GM12878 (cell line): Measurements from ENCODE around the gene ENOPH1. TPM values are rescaled to one million over a fixed set of nuclear protein-coding genes. Genes with fewer than 3 reads are reported as not detected.

Source experiments
- ATAC-seq: fragments of 200-7000 bp; cut with Tn5 transposase; 3 replicates; pipeline ENCODE4 v1.9.1; 2020; ENCODE audit warnings: mild to moderate bottlenecking, moderate library complexity
- BruUV-seq: library from RNA; stranded (reverse); fragments of 400-500 nt; replicated peaks from 2 replicates; lab custom pipeline; 2021; lab: Mats Ljungman, UMichigan
- CTCF ChIA-PET: fragments of 300-600 bp; sonication (Branson Sonifier 250); formaldehyde crosslinking; extraction: SDS; loops from one replicate; lab custom pipeline; 2021; ENCODE audit warnings: inconsistent platforms; lab: Yijun Ruan, JAX
- POLR2A ChIA-PET: fragments of 350-600 bp; formaldehyde crosslinking; extraction: SDS; loops from one replicate; lab custom pipeline; 2021; ENCODE audit warnings: inconsistent platforms; lab: Charles Lee
- RAD21 ChIA-PET: fragments of 300-600 bp; sonication (Branson Sonifier 250); formaldehyde crosslinking; loops from one replicate; lab custom pipeline; 2023; ENCODE audit warnings: antibody characterized with exemption; ENCODE audit not compliant: unreplicated experiment; lab: Charles Lee
- SMC1A ChIA-PET: fragments of 300-600 bp; sonication (Branson Sonifier 250); formaldehyde crosslinking; loops from one replicate; lab custom pipeline; 2023; ENCODE audit not compliant: unreplicated experiment, uncharacterized antibody; lab: Charles Lee
- DNase-seq: peaks from one replicate; pipeline ENCODE4 v3.0.0-alpha.2; 2011; ENCODE audit warnings: low read depth, low spot score
- FAIRE-seq: peaks from 3 replicates; lab custom pipeline; 2011; peaks lifted over from hg19 to GRCh38; lab: Jason Lieb, UNC
- H2AFZ ChIP-seq: 2 replicates; pipeline ENCODE4 v1.6.0; 2011; ENCODE audit warnings: low read depth, low read length, control low read depth; ENCODE audit not compliant: control insufficient read depth
- H3K27ac ChIP-seq: 2 replicates; pipeline ENCODE4 v1.5.1; 2011; ENCODE audit warnings: control low read depth; ENCODE audit not compliant: control insufficient read depth, insufficient read depth
- H3K27me3 ChIP-seq, 2 experiments: replicated peaks in 1 of 2; 2 replicates each; pipeline versions ENCODE4 v1.6.0 to v1.6.1; 2011; ENCODE audit warnings: low read length in 1 of 2; ENCODE audit not compliant: control insufficient read depth in 2 of 2, insufficient read depth in 2 of 2
- H3K36me3 ChIP-seq, 2 experiments: 2 replicates each; pipeline ENCODE4 v1.5.1; 2011; ENCODE audit warnings: low read length in 1 of 2; ENCODE audit not compliant: control insufficient read depth in 2 of 2, insufficient read depth in 2 of 2
- H3K4me1 ChIP-seq: 2 replicates; pipeline ENCODE4 v1.6.1; 2011; ENCODE audit warnings: mild to moderate bottlenecking, low read length, moderate library complexity, mixed read lengths; ENCODE audit not compliant: control insufficient read depth, insufficient read depth
- H3K4me2 ChIP-seq: 2 replicates; pipeline ENCODE4 v1.6.0; 2011; ENCODE audit warnings: control low read depth; ENCODE audit not compliant: control insufficient read depth, insufficient read depth
- H3K4me3 ChIP-seq: fragments of 200-600 bp; sonication (generic); 2 replicates; pipeline ENCODE4 v1.5.1; 2016
- H3K79me2 ChIP-seq: 2 replicates; pipeline ENCODE4 v1.6.0; 2011; ENCODE audit warnings: low read length; ENCODE audit not compliant: control insufficient read depth, insufficient read depth
- H3K9ac ChIP-seq: 2 replicates; pipeline ENCODE4 v1.8.0; 2011; ENCODE audit warnings: low read length, control low read depth, mixed read lengths; ENCODE audit not compliant: control insufficient read depth, insufficient read depth
- H3K9me3 ChIP-seq: replicated peaks from 3 replicates; pipeline ENCODE4 v1.5.1; 2011; ENCODE audit warnings: mild to moderate bottlenecking, low read length; ENCODE audit not compliant: control insufficient read depth, insufficient read depth
- H4K20me1 ChIP-seq: 2 replicates; pipeline ENCODE4 v1.6.0; 2011; ENCODE audit not compliant: control insufficient read depth, insufficient read depth
- ATF7 ChIP-seq: fragments of 450-650 bp; IDR thresholded peaks from 2 replicates; pipeline ENCODE4 v1.6.1; 2016; ENCODE audit warnings: low read depth, mild to moderate bottlenecking
- CUX1 ChIP-seq: IDR thresholded peaks from 2 replicates; pipeline ENCODE4 v1.6.1; 2012; ENCODE audit warnings: improper control_type of control experiment, low read depth, low read length; ENCODE audit not compliant: insufficient replicate concordance
- FOS ChIP-seq: IDR thresholded peaks from 3 replicates; pipeline ENCODE4 v1.6.1; 2011; ENCODE audit warnings: borderline replicate concordance; ENCODE audit not compliant: insufficient read length; ENCODE audit errors: extremely low read depth
- JUNB ChIP-seq: IDR thresholded peaks from 2 replicates; pipeline ENCODE4 v1.6.1; 2016; ENCODE audit warnings: antibody characterized with exemption, mild to moderate bottlenecking
- KAT2A ChIP-seq: conservative IDR thresholded peaks from 2 replicates; pipeline ENCODE4 v1.6.1; 2011; ENCODE audit warnings: low read depth, low read length; ENCODE audit not compliant: control insufficient read depth
- RAD51 ChIP-seq: fragments of 450-650 bp; IDR thresholded peaks from 2 replicates; pipeline ENCODE4 v1.6.1; 2016; ENCODE audit warnings: moderate library complexity, mild to moderate bottlenecking, inconsistent platforms
- TCF3 ChIP-seq: IDR thresholded peaks from 2 replicates; pipeline ENCODE4 v1.6.1; 2012; ENCODE audit warnings: low read depth, mild to moderate bottlenecking, low read length, borderline replicate concordance; ENCODE audit not compliant: insufficient read depth
- WGBS: methylation state at CpG from one replicate; pipeline ENCODE4 v1.1.6; 2016; ENCODE audit warnings: low lambda C conversion rate; ENCODE audit not compliant: insufficient replicate concordance, insufficient coverage; ENCODE audit errors: missing lambda C conversion rate; 5-methylcytosine and 5-hydroxymethylcytosine counted together
- in situ Hi-C: fragments of 300-500 bp; cut with MboI; formaldehyde crosslinking; loops from 9 replicates; pipeline ENCODE4 v1.14.3; 2018; ENCODE audit warnings: mixed read lengths
- intact Hi-C: fragments of 100-400 bp; cut with micrococcal nuclease; formaldehyde crosslinking; loops from one replicate; pipeline ENCODE4 v1.14.2; 2022; ENCODE audit not compliant: unreplicated experiment
- polyA plus RNA-seq, 11 experiments: library from polyadenylated mRNA; depleted of rRNA in 4 of 11; unstranded in 6 of 11; stranded (reverse) in 5 of 11; fragments of >200 nt; fragmentation: Nextera tagmentation in 4 of 11; fragmentation: Illumina TruSeq in 1 of 11; extraction: Ambion mirVana in 4 of 11; extraction: Trizol in 1 of 11; gene quantifications; 1 replicate in 1 of 11; 2 replicates in 10 of 11; pipeline versions ENCODE4 v1.2.1 to v1.2.3, GENCODE V29; 2011 to 2016; ENCODE audit warnings: inconsistent platforms in 2 of 11, missing spikeins in 2 of 11, low read depth in 1 of 11
- total RNA-seq, 4 experiments: library from RNA; depleted of rRNA in 3 of 4; stranded (reverse); fragments of >200 nt in 3 of 4; fragmentation: Illumina TruSeq in 1 of 4; extraction: Trizol in 1 of 4; gene quantifications; 2 replicates each; pipeline versions ENCODE4 v1.2.1 to v1.2.3, GENCODE V29; 2013 to 2021
- TF ChIP-seq, protein P1 (sequence below): IDR thresholded peaks from 2 replicates; pipeline ENCODE4 v1.6.1; 2012; ENCODE audit warnings: mild to moderate bottlenecking, low read depth, low read length
- TF ChIP-seq, protein P2 (sequence below): IDR thresholded peaks from 2 replicates; pipeline ENCODE4 v1.6.1; 2012; ENCODE audit warnings: low read depth, low read length, improper control_type of control experiment
- TF ChIP-seq, protein P3 (sequence below): IDR thresholded peaks from 2 replicates; pipeline ENCODE4 v1.6.1; 2012; ENCODE audit warnings: low read depth, low read length, improper control_type of control experiment

ENOPH1 gene
- total and polyA plus RNA-seq, 10 of the 15 experiments (the other 5 are each of a cell fraction or from before 2014, with no cell fraction given), result 24.4 to 83.6 (median 46.7) TPM

DNA sequence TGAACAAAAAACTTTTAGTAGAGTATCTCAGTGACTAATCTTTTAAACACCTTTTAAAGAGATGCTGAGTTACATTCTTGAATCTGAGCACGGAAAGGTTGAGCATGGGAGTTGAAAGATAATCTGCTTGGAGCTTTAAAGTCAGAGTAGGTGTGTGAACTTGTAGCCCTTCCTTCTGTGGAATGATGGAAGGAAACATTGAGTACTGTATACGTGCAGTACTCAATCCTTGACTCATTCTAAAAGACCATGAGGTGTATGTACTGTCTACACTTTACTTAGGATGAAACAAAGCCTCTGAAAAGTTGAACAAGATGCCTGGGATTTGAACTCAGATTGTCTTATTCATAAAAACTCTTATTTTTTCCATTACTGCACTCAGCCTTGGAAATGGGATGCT, 3.4 kb downstream of the ENOPH1 start (continued):
- TF ChIP-seq CUX1, result no peak
- TF ChIP-seq TCF3, result no peak
- TF ChIP-seq FOS, result no peak

DNA sequence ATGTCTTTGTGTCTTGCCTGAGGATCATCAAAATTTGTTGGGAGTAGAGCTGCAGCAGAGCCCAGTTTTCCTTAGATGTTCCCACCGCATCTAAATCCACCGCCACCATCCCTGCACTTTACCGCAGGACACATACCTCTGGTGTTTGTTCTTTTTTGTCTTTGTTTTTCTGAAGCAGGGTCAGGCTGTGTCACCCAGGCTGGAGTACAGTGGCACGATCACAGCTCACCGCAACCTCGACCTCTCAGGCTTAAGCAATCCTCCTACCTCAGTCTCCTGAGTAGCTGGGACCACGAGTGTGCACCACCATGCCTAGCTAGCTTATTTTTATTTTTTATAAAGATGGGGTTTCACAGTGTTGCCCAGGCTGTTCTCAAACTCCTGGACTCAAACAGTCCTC, 4.6 kb downstream of the ENOPH1 start:
- no peaks in the 10 kb centered on the region for H3K27me3 ChIP-seq
- peaks cover 2 to 5% of the 10 kb centered on the region in 2 experiments; a peak in 3 of 4 replicates for H3K36me3 ChIP-seq
- DNase-seq (no peak), FAIRE-seq (no peak), ATAC-seq (no peak)
- ChIA-PET SMC1A (interaction anchor here (0.6 kb wide), 1 partner anchor 11 kb away, joined by 3 read pairs; no protein-coding TSS in a partner anchor), POLR2A (interaction anchor here (0.7 kb wide), 1 partner anchor 780 kb away, joined by 4 read pairs; no protein-coding TSS in a partner anchor), CTCF (interaction anchor here (1.5 kb wide), 1 partner anchor 11 kb away, joined by 4 read pairs; no protein-coding TSS in a partner anchor), RAD21 (no interaction called here)
- H3K4me1 ChIP-seq, result no peaks in the 10 kb centered on the region
- WGBS, result 100% methylated on average over 7 of the region's 7 CpGs
- no TSS peak for BruUV-seq
- H3K4me3 ChIP-seq, result no peak overlapping the region
- intact Hi-C loops, result loop anchor here (10.0 kb wide), 1 partner anchor 580 kb away; the partner anchor contains the start of gene LIN54
- in situ Hi-C loops, result no loop called here
- peaks cover 90% of the 10 kb centered on the region for H3K79me2 ChIP-seq
- no peak overlapping the region for H3K9ac ChIP-seq
- no peak overlapping the region for H3K4me2 ChIP-seq
- no peaks in the 10 kb centered on the region for H3K9me3 ChIP-seq
- no peak overlapping the region for H3K27ac ChIP-seq
- H4K20me1 ChIP-seq, result no peaks in the 10 kb centered on the region
- no peak overlapping the region for H2AFZ ChIP-seq
- TF ChIP-seq KAT2A, result no peak
- TF ChIP-seq ATF7, result no peak
- no peak for TF ChIP-seq RAD51
- TF ChIP-seq, protein P1, sequence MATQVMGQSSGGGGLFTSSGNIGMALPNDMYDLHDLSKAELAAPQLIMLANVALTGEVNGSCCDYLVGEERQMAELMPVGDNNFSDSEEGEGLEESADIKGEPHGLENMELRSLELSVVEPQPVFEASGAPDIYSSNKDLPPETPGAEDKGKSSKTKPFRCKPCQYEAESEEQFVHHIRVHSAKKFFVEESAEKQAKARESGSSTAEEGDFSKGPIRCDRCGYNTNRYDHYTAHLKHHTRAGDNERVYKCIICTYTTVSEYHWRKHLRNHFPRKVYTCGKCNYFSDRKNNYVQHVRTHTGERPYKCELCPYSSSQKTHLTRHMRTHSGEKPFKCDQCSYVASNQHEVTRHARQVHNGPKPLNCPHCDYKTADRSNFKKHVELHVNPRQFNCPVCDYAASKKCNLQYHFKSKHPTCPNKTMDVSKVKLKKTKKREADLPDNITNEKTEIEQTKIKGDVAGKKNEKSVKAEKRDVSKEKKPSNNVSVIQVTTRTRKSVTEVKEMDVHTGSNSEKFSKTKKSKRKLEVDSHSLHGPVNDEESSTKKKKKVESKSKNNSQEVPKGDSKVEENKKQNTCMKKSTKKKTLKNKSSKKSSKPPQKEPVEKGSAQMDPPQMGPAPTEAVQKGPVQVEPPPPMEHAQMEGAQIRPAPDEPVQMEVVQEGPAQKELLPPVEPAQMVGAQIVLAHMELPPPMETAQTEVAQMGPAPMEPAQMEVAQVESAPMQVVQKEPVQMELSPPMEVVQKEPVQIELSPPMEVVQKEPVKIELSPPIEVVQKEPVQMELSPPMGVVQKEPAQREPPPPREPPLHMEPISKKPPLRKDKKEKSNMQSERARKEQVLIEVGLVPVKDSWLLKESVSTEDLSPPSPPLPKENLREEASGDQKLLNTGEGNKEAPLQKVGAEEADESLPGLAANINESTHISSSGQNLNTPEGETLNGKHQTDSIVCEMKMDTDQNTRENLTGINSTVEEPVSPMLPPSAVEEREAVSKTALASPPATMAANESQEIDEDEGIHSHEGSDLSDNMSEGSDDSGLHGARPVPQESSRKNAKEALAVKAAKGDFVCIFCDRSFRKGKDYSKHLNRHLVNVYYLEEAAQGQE, result no peak
- TF ChIP-seq, protein P2, sequence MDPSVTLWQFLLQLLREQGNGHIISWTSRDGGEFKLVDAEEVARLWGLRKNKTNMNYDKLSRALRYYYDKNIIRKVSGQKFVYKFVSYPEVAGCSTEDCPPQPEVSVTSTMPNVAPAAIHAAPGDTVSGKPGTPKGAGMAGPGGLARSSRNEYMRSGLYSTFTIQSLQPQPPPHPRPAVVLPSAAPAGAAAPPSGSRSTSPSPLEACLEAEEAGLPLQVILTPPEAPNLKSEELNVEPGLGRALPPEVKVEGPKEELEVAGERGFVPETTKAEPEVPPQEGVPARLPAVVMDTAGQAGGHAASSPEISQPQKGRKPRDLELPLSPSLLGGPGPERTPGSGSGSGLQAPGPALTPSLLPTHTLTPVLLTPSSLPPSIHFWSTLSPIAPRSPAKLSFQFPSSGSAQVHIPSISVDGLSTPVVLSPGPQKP, result no peak
- TF ChIP-seq, protein P3, sequence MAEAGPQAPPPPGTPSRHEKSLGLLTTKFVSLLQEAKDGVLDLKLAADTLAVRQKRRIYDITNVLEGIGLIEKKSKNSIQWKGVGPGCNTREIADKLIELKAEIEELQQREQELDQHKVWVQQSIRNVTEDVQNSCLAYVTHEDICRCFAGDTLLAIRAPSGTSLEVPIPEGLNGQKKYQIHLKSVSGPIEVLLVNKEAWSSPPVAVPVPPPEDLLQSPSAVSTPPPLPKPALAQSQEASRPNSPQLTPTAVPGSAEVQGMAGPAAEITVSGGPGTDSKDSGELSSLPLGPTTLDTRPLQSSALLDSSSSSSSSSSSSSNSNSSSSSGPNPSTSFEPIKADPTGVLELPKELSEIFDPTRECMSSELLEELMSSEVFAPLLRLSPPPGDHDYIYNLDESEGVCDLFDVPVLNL, result no peak
- TF ChIP-seq JUNB, result no peak
